ENCODE results near the gene HSD17B4. TPM values are rescaled to one million over a fixed set of nuclear protein-coding genes. Genes with fewer than 3 reads are reported as not detected.

Gene HSD17B4
- total RNA-seq, 1 experiment from 2014 or later: 246 TPM

DNA sequence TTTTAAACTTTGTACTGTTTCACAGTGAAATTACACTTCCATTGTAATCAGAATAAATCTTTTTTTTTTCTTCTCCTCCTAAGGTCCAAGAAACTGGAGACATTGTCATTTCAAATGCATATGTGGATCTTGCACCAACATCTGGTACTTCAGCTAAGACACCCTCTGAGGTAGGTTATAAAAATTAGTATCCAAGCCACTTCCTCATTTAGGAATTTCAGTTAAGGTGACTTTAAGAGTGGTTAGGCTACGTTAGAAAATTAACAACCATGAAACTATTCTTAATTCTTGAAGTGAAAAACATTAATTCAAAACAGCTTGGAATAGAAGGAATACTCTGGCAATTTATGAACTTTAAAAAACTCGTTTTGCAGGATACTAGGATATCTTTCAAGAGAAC, 77.5 kb downstream of the HSD17B4 start:
- intact Hi-C loops (cut with micrococcal nuclease; ENCODE audit: unreplicated experiment): no loop called here
- Mint-ChIP-seq H3K27ac (ENCODE audit: unreplicated experiment) (no peak overlapping the region), H3K36me3 (ENCODE audit: insufficient read depth, unreplicated experiment) (peaks cover 4% of the 10 kb centered on the region), H3K4me1 (ENCODE audit: low read depth, unreplicated experiment) (no peaks in the 10 kb centered on the region), H3K9me3 (ENCODE audit: low read depth, unreplicated experiment) (no peaks in the 10 kb centered on the region), H3K4me3 (ENCODE audit: low read depth, unreplicated experiment) (no peak overlapping the region), H3K27me3 (ENCODE audit: unreplicated experiment) (no peaks in the 10 kb centered on the region)
- TF ChIP-seq, protein P1, sequence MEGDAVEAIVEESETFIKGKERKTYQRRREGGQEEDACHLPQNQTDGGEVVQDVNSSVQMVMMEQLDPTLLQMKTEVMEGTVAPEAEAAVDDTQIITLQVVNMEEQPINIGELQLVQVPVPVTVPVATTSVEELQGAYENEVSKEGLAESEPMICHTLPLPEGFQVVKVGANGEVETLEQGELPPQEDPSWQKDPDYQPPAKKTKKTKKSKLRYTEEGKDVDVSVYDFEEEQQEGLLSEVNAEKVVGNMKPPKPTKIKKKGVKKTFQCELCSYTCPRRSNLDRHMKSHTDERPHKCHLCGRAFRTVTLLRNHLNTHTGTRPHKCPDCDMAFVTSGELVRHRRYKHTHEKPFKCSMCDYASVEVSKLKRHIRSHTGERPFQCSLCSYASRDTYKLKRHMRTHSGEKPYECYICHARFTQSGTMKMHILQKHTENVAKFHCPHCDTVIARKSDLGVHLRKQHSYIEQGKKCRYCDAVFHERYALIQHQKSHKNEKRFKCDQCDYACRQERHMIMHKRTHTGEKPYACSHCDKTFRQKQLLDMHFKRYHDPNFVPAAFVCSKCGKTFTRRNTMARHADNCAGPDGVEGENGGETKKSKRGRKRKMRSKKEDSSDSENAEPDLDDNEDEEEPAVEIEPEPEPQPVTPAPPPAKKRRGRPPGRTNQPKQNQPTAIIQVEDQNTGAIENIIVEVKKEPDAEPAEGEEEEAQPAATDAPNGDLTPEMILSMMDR (IDR thresholded peaks at IDR 0.05; ENCODE audit: unreplicated experiment): no peak
- BruUV-seq (replicated peaks): no TSS peak
- DNase-seq: no peak
- CTCF ChIA-PET: no interaction called here

DNA sequence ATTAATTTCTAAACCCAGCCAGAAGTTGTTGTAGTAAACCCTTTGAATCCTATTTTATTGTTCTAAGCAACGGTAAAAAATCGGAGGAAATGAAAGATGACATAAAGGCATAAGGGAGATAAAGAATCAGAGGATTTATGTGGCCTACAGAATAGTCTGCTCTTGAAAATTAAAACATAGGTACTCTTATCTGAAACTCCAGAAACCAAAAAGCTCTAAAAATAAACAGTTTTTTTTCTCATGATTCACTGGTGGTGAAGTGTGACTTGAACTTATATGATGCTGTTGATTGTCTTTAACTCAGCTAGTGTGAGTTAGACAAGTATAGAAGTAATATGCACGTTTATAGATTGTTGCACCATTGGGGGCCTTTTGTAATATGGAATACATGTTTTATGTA, 80.3 kb downstream of the HSD17B4 start:
- Mint-ChIP-seq H3K36me3 (ENCODE audit: insufficient read depth, unreplicated experiment) (no peaks in the 10 kb centered on the region), H3K4me1 (ENCODE audit: low read depth, unreplicated experiment) (no peaks in the 10 kb centered on the region), H3K4me3 (ENCODE audit: low read depth, unreplicated experiment) (no peak overlapping the region), H3K27ac (ENCODE audit: unreplicated experiment) (no peak overlapping the region), H3K27me3 (ENCODE audit: unreplicated experiment) (no peaks in the 10 kb centered on the region), H3K9me3 (ENCODE audit: low read depth, unreplicated experiment) (no peaks in the 10 kb centered on the region)
- DNase-seq: no peak
- no TSS peak for BruUV-seq (replicated peaks)
- CTCF ChIA-PET: no interaction called here
- intact Hi-C loops (cut with micrococcal nuclease; ENCODE audit: unreplicated experiment): no loop called here
- TF ChIP-seq, protein P1 (IDR thresholded peaks at IDR 0.05; ENCODE audit: unreplicated experiment): no peak

DNA sequence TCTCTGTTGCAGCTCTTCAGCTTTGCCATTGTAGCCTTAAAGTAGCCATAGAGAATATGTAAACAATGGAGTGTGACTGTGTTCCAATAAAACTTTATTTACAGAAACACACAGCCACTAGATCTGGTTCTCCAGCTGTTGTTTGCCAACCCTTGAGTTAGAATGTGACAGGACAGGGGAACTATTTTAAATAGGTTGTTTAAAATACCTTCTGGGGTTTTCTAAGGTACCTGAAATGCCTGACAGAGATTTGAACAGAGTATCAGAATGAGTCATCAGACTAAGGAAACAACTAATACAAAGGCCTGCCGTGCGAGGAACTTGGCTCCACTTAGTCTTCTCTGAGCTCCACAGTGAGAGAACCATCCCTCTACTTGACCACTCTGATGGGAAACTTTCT, 85.4 kb downstream of the HSD17B4 start:
- peaks cover 8% of the 10 kb centered on the region for H3K4me1 Mint-ChIP-seq (ENCODE audit: low read depth, unreplicated experiment)
- CTCF ChIA-PET: no interaction called here
- TF ChIP-seq, protein P1 (IDR thresholded peaks at IDR 0.05; ENCODE audit: unreplicated experiment): no peak
- no peak overlapping the region for H3K4me3 Mint-ChIP-seq (ENCODE audit: low read depth, unreplicated experiment)
- intact Hi-C loops (cut with micrococcal nuclease; ENCODE audit: unreplicated experiment): no loop called here
- no TSS peak for BruUV-seq (replicated peaks)
- peak; percentile 25 for DNase-seq
- no peaks in the 10 kb centered on the region for H3K27me3 Mint-ChIP-seq (ENCODE audit: unreplicated experiment)
- no peak overlapping the region for H3K27ac Mint-ChIP-seq (ENCODE audit: unreplicated experiment)
- H3K9me3 Mint-ChIP-seq (ENCODE audit: low read depth, unreplicated experiment): no peaks in the 10 kb centered on the region
- H3K36me3 Mint-ChIP-seq (ENCODE audit: insufficient read depth, unreplicated experiment): no peaks in the 10 kb centered on the region

DNA sequence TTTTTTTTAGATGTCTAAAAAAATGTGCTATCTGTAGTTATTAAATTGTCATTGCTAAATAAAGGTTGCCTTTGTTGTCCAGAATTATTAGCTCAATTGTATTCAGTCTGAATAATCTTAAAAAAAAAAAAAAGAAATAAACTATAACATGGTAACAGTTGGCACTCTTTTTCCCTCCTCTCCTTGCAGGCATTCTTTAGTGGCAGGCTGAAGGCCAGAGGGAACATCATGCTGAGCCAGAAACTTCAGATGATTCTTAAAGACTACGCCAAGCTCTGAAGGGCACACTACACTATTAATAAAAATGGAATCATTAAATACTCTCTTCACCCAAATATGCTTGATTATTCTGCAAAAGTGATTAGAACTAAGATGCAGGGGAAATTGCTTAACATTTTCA, 89.4 kb downstream of the HSD17B4 start:
- H3K36me3 Mint-ChIP-seq (ENCODE audit: insufficient read depth, unreplicated experiment): no peaks in the 10 kb centered on the region
- no peak overlapping the region for H3K27ac Mint-ChIP-seq (ENCODE audit: unreplicated experiment)
- TF ChIP-seq, protein P1 (IDR thresholded peaks at IDR 0.05; ENCODE audit: unreplicated experiment): no peak
- intact Hi-C loops (cut with micrococcal nuclease; ENCODE audit: unreplicated experiment): no loop called here
- no TSS peak for BruUV-seq (replicated peaks)
- no peaks in the 10 kb centered on the region for H3K27me3 Mint-ChIP-seq (ENCODE audit: unreplicated experiment)
- H3K4me3 Mint-ChIP-seq (ENCODE audit: low read depth, unreplicated experiment): no peak overlapping the region
- no peaks in the 10 kb centered on the region for H3K9me3 Mint-ChIP-seq (ENCODE audit: low read depth, unreplicated experiment)
- H3K4me1 Mint-ChIP-seq (ENCODE audit: low read depth, unreplicated experiment): peaks cover 8% of the 10 kb centered on the region
- CTCF ChIA-PET: interaction anchor here (1.1 kb wide), 1 partner anchor 53 kb away, joined by 4 read pairs; no protein-coding TSS in a partner anchor
- no peak for DNase-seq
